IPS DF 4.7 (cell line): ENCODE measurements around the gene TRIP11.

Experiments
- DNase-seq: peaks from one replicate; pipeline ENCODE4 v3.0.0-alpha.2; 2013; ENCODE audit warnings: low spot score; ENCODE audit errors: extremely low read depth

TRIP11 gene

GRCh38 chr14:91920526-91920925 is 119.3 kb downstream of the TRIP11 start:
- DNase-seq, result no peak

GRCh38 chr14:91919814-91920213 is 120.0 kb downstream of the TRIP11 start:
- no peak for DNase-seq

GRCh38 chr14:91918186-91918883 is 121.5 kb downstream of the TRIP11 start:
- no peak for DNase-seq
